ENCODE data around the gene OCRL. TPM values are rescaled to one million over a fixed set of nuclear protein-coding genes. Genes with fewer than 3 reads are reported as not detected.

OCRL gene
- total and polyA plus RNA-seq, 2 of the 13 experiments (the other 11 are each of a cell fraction or from before 2014, with no cell fraction given) = 13.4 to 32.0 TPM

GRCh38 chrX:129544780-129545179, 4.7 kb downstream of the OCRL start:
- peaks cover 10% of the 10 kb centered on the region for H3K79me2 ChIP-seq (ENCODE audit: insufficient read depth, low read length)
- H3K36me3 ChIP-seq (replicated peaks in 1 of 2; ENCODE audit: control insufficient read depth in 1 of 2, insufficient read depth in 2 of 2, low read length in 2 of 2) = 0 out of 5 replicates have a peak, but pooled peaks cover 0 to 5% of the 10 kb centered on the region in 2 experiments
- in situ Hi-C loops (cut with HindIII; ENCODE audit: extremely low pct_ligation_motif_present, low pct_unique_long_range_greater_than_20kb) = no loop called here

More at GRCh38 chrX:129544780-129545179, 4.7 kb downstream of the OCRL start:
- ATAC-seq (no peak), FAIRE-seq (no peak), DNase-seq (ENCODE audit: low spot score) (no peak)
- H3K4me2 ChIP-seq (ENCODE audit: low read depth, low read length) = no peak overlapping the region
- no peaks in the 10 kb centered on the region for H4K20me1 ChIP-seq (ENCODE audit: insufficient read depth, low read length)
- no peak for TF ChIP-seq CTCF (CRISPR knock-in tag; IDR thresholded peaks at IDR 0.05)
- no peak for TF ChIP-seq ZBTB3 (CRISPR knock-in tag; IDR thresholded peaks at IDR 0.05; ENCODE audit: borderline replicate concordance, low read depth)
- TF ChIP-seq HOXA7 (CRISPR knock-in tag; IDR thresholded peaks at IDR 0.05) = no peak
- TF ChIP-seq U2AF1 (optimal IDR thresholded peaks at IDR 0.05; ENCODE audit: low read depth, low read length) = no peak
- no peak for TF ChIP-seq GPN1 (CRISPR knock-in tag; IDR thresholded peaks at IDR 0.05; ENCODE audit: borderline replicate concordance)
- TF ChIP-seq PCBP2 (optimal IDR thresholded peaks at IDR 0.05; ENCODE audit: low read depth, low read length, poor library complexity, severe bottlenecking) = no peak
- no peak for TF ChIP-seq IKZF1 (IDR thresholded peaks at IDR 0.05)
- no peak for TF ChIP-seq FOXM1 (CRISPR knock-in tag; IDR thresholded peaks at IDR 0.05)
- TF ChIP-seq ZFP36L2 (CRISPR knock-in tag; IDR thresholded peaks at IDR 0.05) = no peak
- TF ChIP-seq NFYC (CRISPR knock-in tag; IDR thresholded peaks at IDR 0.05) = no peak
- TF ChIP-seq ZNF501 (CRISPR knock-in tag; IDR thresholded peaks at IDR 0.05) = no peak
- no peak for TF ChIP-seq NFATC3 (CRISPR knock-in tag; IDR thresholded peaks at IDR 0.05)
- no peak for TF ChIP-seq ZNF124 (CRISPR knock-in tag; IDR thresholded peaks at IDR 0.05)
- no peak for TF ChIP-seq SNRNP70 (IDR thresholded peaks at IDR 0.05; ENCODE audit: low read depth, low read length)
- TF ChIP-seq NR2F1 (CRISPR knock-in tag; IDR thresholded peaks at IDR 0.05) = no peak
- no peak for TF ChIP-seq MTF1 (CRISPR knock-in tag; IDR thresholded peaks at IDR 0.05)
- no peak overlapping the region for H3K27ac ChIP-seq (ENCODE audit: extremely low read length, insufficient read depth, low read length)
- POLR2A ChIA-PET = no interaction called here
- WGBS (ENCODE audit: low lambda C conversion rate) = 90% methylated on average over 2 of the region's 2 CpGs
- intact Hi-C loops (cut with micrococcal nuclease; ENCODE audit: unreplicated experiment) = loop anchor here (10.0 kb wide), 1 partner anchor 50 kb away; no protein-coding TSS in a partner anchor
- BruUV-seq (replicated peaks) = no TSS peak
- no peaks in the 10 kb centered on the region for H3K27me3 ChIP-seq (ENCODE audit: control insufficient read depth in 1 of 2, insufficient read depth in 2 of 2, low read length in 2 of 2)
- no peak overlapping the region for H3K4me3 ChIP-seq (replicated peaks in 1 of 3; ENCODE audit: insufficient read depth in 1 of 3, low read depth in 2 of 3, low read length in 3 of 3)
- CTCF ChIA-PET (ENCODE audit: low intra/inter-chr PET ratio, low total read pairs) = no interaction called here
- H3K9me3 ChIP-seq (ENCODE audit: low read length) = no peaks in the 10 kb centered on the region
- peaks cover 19% of the 10 kb centered on the region for H3K4me1 ChIP-seq (ENCODE audit: insufficient read depth, low read length)
- no peak overlapping the region for H3K9ac ChIP-seq (ENCODE audit: insufficient read depth, low read depth, low read length)
- H2AFZ ChIP-seq (ENCODE audit: low read length) = no peak overlapping the region

Data from HepG2 (cell line).